BJ (cell line): ENCODE results near the gene ANP32B. TPM values are rescaled to one million over a fixed set of nuclear protein-coding genes. Genes with fewer than 3 reads are reported as not detected.

Experiments
- CTCF ChIA-PET: fragments of 350-600 bp; formaldehyde crosslinking; extraction: SDS; loops from one replicate; lab custom pipeline; 2021; ENCODE audit warnings: antibody characterized with exemption, inconsistent platforms; lab: Yijun Ruan, JAX
- POLR2A ChIA-PET: fragments of 300-600 bp; sonication (Branson Sonifier 250); formaldehyde crosslinking; extraction: SDS; loops from one replicate; lab custom pipeline; 2021; ENCODE audit warnings: antibody characterized with exemption; lab: Charles Lee
- DNase-seq: peaks from one replicate; pipeline ENCODE4 v3.0.0-alpha.2; 2011; ENCODE audit warnings: low read depth
- H3K27me3 ChIP-seq: 2 replicates; pipeline ENCODE4 v1.6.0; 2011; ENCODE audit warnings: low read length; ENCODE audit not compliant: control insufficient read depth, insufficient read depth
- H3K36me3 ChIP-seq: 2 replicates; pipeline ENCODE4 v1.5.1; 2011; ENCODE audit warnings: low read length; ENCODE audit not compliant: control insufficient read depth, insufficient read depth
- H3K4me3 ChIP-seq: 2 replicates; pipeline ENCODE4 v1.5.1; 2011; ENCODE audit warnings: low read depth, mild to moderate bottlenecking, control low read depth, low read length
- CTCF ChIP-seq: IDR thresholded peaks from 2 replicates; pipeline ENCODE4 v1.5.1; 2011; ENCODE audit warnings: low read depth, mild to moderate bottlenecking, control low read depth, inconsistent platforms, low read length, moderate library complexity; ENCODE audit not compliant: insufficient read depth
- polyA plus RNA-seq: library from polyadenylated mRNA; depleted of rRNA; stranded (reverse); fragments of >200 nt; gene quantifications from 2 replicates; pipeline ENCODE4 v1.2.3, GENCODE V29; 2011; rRNA removed
- small RNA-seq: library from RNA; depleted of rRNA; stranded (forward); fragments of <200 nt; gene quantifications from one replicate; pipeline ENCODE3, GENCODE V24; 2012; ENCODE audit warnings: low replicate concordance, low read depth; ENCODE audit not compliant: insufficient read length

The ANP32B gene
- polyA plus RNA-seq, 1 experiment, result 18.3 TPM

- no peak for TF ChIP-seq CTCF
- no peak for DNase-seq
- Histone ChIP-seq H3K36me3 (peaks cover 7% of the 10 kb centered on the region), H3K4me3 (peak overlapping the region; percentile 70), H3K27me3 (no peaks in the 10 kb centered on the region)
- POLR2A ChIA-PET, result no interaction called here
- CTCF ChIA-PET, result interaction anchor here (1.5 to 2.0 kb wide), 5 partner anchors 14 to 135 kb away, joined by 4 to 9 read pairs (median 6); partner anchors contain the start of genes ANP32B and TRMO
These were observed 74.1 kb downstream of the ANP32B start for GRCh38 chr9:98057138-98057799.

- H3K36me3 ChIP-seq, result peaks cover 15% of the 10 kb centered on the region
- no peak overlapping the region for H3K4me3 ChIP-seq
- POLR2A ChIA-PET, result no interaction called here
- CTCF ChIA-PET, result interaction anchor here (1.1 to 2.8 kb wide), 2 partner anchors 12 to 27 kb away, joined by 3 to 17 read pairs; no protein-coding TSS in a partner anchor
- no peak for TF ChIP-seq CTCF
- no peaks in the 10 kb centered on the region for H3K27me3 ChIP-seq
- DNase-seq, result no peak
These were observed 79.0 kb downstream of the ANP32B start for GRCh38 chr9:98062161-98062560.

GRCh38 chr9:98064623-98065392 is 81.7 kb downstream of the ANP32B start:
- Histone ChIP-seq H3K36me3 (peaks cover 16% of the 10 kb centered on the region), H3K4me3 (no peak overlapping the region), H3K27me3 (no peaks in the 10 kb centered on the region)
- POLR2A ChIA-PET, result no interaction called here
- TF ChIP-seq CTCF, result no peak
- CTCF ChIA-PET, result no interaction called here
- no peak for DNase-seq

Small RNA genes lying within 50 kb of the gene (small RNA-seq; reads per million reads assigned to genes)
- not detected for gene RNU6-918P

Other genes with a start within 250 kb of the ANP32B start
- 4.9 and 5.3 TPM in 2 replicates for gene FOXE1, start 130.1 kb upstream of the ANP32B start, polyA plus RNA-seq
- 11.2 and 17.2 TPM in 2 replicates for gene TRMO, start 60.8 kb upstream of the ANP32B start, polyA plus RNA-seq
- not detected in 2 replicates for gene HEMGN, start 45.2 kb upstream of the ANP32B start, polyA plus RNA-seq
- gene NANS, start 73.4 kb downstream of the ANP32B start, polyA plus RNA-seq, result 142 TPM in 2 replicates
- gene TRIM14, start 135.9 kb downstream of the ANP32B start, polyA plus RNA-seq, result 9.9 and 10.1 TPM in 2 replicates
- gene CORO2A, start 209.3 kb downstream of the ANP32B start, polyA plus RNA-seq, result 1.2 and 1.5 TPM in 2 replicates